NCI-H510A treated with DMSO at 0.1 percent for 48 hours (cell line): ENCODE data around the gene OR2V2.
"Not testable (repeated sequence)": the region's sequence is repeated elsewhere in the genome, so short reads cannot be mapped to it uniquely, and the experiment has no call there.

Experiments
- DNase-seq: peaks from one replicate; lab custom pipeline; 2025; lab: John Stamatoyannopoulos, UW

OR2V2 gene

DNA sequence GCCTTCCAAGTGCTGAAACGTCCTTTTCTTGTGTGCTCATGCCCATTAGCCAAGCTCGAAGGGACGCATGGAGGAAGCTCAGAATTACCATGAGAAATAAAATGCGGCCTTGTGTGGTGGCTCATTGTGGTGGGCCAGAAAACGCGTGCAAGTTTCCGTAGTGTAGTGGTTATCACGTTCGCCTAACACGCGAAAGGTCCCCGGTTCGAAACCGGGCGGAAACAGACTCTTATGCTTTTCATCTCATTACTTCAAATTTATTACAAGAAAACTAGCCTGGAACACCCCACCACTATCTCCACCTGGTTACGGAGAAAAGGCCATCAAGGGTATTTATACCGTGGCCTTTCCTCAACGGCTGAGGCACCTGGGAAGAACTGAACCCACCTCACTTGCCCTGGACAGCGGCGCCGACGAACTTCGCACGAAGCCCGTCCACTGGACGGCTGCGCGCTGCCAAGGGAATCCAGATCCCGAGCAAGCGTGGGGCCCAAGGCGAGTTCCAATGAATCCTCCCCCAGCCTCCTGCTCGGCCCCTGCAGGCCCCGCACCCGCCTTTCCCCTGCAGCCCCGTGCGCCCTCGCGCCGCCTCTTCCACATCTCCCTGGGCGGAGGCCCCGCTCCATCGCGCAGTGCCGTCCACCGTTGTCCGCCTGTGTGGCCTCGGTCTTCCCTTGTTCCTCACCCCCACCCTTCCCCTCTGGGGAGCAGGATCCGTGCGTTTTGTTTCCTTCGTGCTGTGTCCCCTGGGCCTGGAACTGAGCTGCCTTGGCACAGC lies 22.3 kb downstream of the OR2V2 start:
- peak; percentile 25 for DNase-seq

DNA sequence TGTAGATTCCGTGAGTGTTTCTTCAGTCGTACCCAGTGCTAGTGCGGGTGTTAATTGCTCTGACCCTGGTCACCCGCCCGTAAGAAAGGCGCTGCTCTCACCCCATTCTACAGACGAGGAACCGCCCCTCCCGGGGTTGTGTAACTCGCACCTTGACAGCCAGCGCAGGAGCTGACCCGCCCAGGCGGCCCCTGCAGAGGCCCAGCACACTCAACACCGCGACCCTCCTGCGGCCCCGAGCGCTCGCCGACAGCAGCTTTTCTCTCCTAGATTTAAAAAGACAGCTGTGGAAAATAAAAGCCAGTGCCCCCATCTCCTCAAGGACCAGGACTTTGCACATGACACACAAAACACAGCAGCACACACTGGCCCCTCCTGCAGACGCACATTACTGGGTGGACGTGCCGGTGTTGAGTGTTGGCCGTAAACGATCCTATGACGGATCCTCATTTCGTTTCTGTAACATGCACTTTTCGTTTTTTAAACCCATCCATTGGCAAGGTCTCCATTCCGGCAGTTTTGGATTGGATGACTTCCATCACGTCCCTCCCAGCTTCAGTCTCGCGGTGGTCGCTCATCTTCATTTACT lies 22.9 kb downstream of the OR2V2 start:
- DNase-seq, result no peak

DNA sequence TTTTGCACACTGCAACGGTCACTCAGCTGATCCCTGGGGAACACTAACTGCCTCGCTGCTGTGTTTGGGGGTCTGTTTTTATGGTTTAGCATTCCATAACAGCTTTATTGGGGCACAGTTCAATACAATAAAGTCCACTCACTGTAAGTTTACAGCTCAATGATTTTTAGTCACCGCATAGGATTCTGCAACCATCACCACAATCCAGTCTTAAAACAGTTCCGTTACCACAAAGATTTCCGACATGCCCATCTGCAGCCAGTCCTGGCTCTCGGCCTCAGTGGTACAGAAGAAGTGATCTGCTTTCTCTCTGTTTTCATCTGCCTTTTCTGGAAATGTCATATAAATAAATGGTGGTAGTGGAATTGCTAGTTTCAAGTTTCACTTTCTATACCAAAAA lies 23.6 kb downstream of the OR2V2 start:
- no peak for DNase-seq

DNA sequence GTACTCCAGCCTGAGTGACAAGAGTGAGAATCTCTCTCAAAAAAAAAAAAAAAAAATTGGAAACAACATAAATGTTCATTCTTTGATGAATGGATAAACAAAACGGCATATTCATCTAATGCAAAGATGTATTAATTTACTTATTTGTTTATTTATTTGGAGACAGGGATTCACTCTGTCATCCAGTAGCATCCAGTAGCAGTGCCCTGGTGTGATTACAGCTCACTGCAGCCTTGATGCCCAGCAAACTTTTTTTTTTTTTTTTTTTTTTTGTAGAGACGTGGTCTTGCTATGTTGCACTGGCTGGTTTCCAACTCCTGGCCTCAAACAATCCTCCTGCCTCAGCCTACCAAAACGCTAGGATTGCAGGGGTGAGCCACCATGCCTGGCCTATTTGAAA lies 24.4 kb downstream of the OR2V2 start:
- DNase-seq, result no peak

DNA sequence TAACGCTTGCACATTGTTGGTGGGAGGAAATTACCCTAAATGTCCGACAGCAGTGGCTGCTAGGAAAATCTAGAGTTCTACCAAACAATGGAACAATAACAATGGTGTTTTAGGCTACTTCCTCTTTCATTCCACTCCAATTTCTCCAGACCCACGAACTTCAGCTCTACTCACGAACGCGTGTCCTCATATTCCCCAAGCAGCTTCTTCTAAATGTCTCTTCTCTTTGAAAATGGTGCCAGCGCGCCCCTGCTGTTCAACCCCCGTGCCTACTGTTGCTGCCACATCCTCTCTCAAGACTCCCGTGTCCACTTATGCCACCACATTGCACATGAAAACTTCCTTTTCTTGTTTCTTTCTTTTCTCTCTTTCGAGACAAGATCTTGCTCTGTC lies 25.6 kb downstream of the OR2V2 start:
- no peak for DNase-seq

DNA sequence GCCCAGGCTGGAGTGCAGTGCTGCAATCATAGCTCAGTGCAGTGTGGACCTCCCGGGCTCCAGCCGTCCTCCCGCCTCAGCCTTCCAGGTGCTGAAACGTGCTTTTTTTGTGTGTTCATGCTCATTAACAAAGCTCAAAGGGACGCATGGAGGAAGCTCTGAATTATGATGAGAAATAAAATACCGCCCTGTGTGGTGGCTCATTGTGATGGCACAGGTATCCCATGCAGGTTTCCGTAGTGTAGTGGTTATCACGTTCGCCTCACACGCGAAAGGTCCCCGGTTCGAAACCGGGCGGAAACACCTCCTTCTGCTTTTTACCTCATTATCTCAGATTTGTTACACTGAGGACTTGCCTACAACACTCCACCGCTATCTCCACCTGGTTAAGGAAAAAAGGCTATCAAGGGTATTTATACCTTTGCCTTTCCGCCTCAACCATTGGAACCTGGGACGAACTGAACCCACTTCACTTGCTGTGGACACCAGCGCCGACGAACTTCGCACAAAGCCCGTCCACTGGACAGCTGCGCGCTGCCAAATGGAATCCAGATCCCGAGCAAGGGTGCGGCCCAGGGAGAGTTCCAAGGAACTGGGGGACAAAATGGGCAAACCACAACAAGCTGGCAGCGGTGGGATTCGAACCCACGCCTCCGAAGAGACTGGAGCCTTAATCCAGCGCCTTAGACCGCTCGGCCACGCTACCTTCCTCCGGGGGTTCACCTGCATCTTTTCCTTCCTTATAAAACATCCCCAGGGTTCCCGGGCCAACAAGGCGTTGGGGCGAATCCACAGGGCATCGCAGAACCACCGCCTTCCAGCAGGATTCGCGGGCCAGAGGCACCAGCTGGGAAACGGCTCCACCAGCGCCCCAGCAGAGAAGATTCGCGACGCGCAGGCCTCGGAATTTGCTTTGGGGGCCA lies 26.3 kb downstream of the OR2V2 start:
- DNase-seq, result no peak

DNA sequence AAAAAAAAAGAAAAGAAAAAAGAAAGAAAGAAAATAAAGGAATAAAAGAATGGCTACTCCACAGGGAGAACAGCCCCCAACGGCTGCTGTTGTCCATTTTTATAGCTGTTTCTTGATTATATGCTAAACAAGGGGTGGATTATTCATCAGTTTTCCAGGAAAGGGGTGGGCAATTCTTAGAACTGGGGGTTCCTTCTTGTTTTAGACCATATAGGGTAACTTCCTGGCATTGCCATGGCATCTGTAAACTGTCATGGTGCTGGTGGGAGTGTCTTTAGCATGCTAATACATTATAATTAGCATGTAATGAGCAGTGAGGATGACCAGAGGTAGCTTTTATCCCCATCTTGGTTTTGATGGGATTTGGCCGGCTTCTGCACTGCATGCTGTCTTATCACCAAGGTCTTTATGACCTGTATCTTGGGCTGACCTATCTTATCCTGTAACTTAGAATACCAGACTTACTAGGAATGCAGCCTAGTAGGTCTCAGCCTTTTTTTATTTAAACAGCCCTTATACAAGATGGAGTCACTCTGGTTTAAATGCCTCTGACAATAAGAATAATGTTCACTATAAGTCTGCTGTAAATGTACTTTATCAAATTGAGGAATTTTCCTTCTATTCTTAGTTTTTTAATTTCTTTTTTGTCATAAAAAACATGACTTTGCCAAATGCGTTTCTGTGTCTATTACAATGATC lies 29.0 kb downstream of the OR2V2 start:
- DNase-seq, result no peak

DNA sequence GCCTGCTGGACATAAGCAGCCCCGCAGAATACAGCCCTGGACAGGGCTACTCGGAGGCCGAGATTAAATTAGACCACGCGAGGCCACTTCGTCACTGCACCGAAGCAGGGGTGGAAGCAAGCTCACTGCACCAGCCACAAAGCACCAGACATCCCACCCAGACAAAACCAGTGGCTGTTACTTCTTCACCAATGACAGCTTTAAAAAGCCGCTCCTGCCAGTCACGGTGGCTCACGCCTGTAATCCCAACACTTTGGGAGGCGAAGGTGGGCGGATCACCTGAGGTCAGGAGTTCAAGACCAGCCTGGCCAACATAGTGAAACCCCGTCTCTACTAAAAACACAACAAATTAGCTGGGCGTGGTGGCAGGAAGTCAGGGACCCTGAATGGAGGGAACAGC lies 30.2 kb downstream of the OR2V2 start:
- not testable (repeated sequence) for DNase-seq

DNA sequence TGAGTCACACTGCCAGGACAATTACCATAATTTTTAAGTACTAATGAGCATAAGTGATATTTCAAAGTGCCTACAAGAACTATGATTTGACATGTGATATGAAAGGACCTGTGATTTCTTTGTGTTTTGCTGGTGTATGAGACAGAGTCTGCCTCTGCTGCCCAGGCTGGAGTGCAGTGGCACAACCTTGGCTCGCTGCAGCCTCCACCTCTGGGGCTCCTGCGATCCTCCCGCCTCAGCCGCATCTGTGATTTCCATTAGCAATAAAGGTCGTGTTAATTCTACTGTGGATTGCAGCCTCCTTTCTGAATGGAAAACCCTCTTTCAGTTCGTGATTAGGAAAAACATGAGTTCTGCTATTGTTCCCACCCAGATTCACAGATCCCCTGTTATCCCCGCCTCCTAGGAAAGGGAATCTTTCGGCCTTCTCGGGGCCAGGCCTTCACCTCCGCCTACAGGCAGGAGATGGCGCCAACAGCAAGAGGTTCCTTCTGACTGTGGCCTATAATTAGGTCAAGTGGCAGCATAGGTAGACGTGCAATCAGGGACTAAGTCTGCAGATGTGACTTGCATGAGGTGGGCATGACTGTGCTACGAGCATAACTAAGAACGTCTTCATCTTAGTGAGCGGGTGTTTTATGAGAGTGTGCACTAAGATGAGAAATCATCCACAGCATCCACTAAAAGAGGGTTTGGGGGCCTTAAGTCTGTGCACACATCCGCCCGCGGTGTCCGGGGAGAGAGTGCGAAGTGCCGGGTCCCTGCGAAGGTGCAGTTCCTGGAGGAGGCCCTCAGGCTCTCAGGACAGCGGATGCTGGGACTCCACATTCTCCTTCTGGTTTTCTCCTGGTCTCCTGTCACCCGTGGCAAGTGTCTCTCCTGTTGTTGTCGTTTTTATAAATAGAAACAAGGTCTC lies 34.5 kb downstream of the OR2V2 start:
- no peak for DNase-seq

DNA sequence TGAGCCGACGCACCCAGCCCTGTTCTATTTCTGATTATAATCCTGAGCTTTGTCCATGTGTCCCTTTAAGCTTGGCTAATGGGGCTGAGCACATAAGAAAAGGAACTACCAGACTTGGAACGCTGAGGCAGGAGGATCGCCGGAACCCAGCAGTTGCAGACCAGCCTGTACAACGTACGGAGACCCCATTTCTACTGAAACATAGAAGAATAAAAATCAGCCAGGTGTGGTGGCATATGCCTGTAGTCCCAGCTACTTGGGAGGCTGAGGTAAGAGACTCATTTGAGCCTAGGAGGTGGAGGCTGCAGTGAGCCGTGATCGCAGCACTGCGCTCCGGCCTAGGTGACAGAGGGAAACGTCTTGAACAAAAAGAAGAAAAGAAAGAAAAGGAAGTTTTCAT lies 35.3 kb downstream of the OR2V2 start:
- DNase-seq, result no peak

DNA sequence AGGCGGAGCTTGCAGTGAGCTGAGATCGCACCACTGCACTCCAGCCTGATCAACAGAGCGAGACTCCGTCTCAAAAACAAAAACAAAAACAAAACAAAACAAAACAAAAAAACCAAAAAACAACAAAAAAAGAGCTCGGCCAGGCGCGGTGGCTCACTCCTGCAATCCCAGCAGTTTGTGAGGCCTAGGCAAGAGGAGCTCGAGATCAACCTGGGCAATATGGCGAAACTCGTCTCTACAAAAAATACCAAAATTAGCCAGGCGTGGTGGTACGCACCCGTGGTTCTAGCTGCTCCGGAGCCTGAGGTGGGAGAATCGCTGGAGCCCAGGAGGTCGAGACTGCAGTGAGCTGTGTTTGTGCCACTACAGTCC lies 37.4 kb downstream of the OR2V2 start:
- no peak for DNase-seq

DNA sequence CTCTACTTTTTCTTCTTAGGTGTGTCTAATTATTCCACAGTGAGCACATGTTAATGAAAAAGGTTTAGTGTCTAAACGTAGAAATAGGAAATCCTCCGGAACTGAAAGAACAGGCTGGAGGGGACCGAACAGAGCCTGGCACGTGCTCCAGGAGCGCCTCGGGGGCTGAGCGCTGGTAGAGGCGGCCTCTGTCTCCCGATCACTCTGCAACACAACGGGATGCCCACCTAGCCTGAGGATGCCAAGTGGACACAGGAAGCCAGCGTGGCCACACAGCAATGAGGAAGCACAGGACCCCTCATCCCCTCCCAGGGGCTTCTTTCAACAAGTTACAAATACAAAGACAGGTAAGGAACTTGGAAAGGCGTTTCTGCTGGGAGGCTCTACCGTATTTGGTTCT lies 38.2 kb downstream of the OR2V2 start:
- DNase-seq, result no peak

DNA sequence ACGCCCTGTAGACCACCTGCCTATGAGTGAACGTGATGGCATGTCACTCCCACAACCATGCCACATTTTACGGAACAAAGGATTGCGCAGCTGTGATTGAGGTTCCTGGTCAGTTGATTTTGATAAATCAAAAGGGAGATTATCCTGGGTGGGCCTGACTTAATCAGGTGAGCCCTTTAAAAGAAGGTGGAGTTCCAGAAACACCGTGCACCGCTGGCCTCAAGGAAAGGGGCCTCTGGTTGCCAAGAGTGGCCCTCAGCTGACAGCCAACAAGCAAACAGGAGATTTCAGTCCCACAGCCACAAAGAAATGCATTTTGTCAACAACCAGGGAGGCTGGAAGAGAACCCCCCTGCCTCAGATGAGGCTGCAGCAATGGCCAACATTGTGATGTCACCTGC lies 38.6 kb downstream of the OR2V2 start:
- no peak for DNase-seq

DNA sequence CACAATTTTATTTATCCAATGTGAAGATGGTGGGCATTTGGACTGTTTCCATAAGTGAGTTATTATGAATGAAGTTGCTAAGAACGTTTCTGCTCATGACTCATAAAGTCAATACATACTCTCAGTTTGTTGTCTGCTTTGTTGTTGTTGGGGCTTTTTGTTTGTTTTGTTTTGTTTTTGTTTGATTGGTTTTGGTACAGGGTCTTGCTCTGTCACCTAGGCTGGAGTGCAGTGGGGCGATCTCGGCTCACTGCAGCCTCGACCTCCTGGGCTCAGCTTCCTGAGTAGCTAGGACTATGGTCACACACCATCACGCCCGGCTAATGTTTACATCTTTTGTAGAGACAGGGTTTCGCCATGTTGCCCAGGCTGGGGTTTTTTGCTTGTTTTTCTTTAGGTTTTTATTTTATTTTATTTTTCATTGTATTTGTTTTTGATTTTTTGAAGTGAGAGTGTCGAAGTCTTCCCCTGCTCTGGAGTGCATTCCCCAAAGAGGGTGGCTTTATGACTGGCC lies 39.7 kb downstream of the OR2V2 start:
- no peak for DNase-seq

DNA sequence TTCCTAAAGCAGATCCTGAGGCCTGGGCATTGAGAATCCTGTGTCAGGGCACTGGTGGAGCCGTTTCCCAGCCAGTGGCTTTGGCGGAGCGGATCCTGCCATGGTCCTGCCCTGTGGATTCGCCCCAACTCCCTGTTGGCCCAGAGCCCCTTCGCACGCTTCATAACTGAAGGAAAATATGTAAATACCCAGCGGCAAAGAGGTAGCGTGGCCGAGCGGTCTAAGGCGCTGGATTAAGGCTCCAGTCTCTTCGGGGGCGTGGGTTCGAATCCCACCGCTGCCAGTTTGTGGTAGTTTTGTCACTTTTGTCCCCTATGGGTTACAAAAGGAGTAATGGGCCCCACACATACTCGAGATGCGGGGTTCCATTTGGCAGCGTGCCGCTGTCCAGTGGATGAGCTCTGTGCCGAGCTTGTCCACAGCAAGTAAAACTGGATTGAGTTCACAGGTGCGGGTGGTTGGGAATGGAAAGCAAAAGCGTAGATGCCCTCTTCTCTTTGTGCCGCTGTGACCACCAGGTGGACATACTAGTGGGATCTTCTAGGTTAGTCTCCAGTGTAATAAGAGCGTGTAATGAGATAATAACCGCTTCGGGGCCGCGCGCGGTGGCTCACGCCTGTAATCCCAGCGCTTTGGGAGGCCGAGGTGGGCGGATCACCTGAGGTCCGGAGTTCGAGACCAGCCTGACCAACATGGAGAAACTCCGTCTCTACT lies 40.3 kb downstream of the OR2V2 start:
- DNase-seq, result no peak

DNA sequence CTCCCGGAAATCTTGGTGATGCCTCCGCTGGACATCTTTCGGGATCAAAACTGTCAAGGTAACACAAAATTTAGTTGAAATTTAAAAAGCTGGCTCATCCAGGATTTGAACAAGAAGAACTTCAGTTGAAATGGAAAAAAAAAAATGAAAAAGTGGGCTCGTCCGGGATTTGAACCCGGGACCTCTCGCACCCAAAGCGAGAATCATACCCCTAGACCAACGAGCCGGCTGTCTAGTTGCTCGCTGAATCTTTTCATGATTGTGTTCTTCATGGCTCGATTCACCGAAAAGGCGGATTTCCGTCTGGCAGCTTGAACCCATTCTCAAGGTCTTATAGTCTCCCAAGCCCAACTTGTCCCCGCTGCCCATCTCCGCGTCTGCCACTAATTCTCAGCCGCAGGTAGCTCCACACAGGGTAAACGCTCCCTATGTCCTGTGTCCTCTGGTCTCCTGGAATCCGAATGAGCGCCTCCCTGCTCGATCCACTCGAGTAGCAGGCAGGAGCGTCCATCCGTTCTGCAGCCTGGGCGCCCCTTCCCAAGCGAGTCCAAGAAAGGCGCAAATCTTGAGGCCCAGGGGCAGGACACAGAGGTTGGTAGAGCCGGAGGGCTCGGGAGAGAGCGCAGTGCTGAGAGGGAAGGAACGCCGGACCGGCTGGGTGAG lies 41.4 kb downstream of the OR2V2 start:
- no peak for DNase-seq

DNA sequence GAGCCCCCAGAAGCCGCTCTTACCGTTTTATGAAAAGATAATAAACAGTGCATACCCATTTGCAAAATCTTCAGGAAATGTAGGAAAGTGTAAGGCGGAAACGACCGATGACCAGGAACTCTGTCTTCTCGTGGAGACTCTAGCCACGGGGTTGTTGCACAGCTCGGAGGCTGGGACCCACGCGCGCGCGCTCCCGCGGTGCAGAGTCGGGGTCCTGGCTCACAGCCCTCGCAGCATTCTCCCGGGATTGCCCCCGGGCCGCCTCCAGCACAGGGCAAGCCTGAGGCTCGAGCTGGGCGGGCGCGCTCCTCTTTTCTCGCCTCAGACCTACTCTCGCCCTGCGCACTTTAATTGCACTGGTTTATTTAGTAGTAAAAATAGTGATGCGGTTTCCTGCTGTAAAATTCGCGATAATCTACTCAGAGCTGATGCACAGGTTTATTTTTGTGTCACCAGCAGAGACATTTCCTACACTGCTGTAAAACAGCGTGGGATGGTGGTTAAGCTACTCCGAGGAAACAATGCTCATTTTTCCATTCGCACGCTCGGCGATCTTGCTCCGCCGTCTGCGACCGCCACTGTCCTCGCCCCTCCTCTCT lies 42.1 kb downstream of the OR2V2 start:
- no peak for DNase-seq

DNA sequence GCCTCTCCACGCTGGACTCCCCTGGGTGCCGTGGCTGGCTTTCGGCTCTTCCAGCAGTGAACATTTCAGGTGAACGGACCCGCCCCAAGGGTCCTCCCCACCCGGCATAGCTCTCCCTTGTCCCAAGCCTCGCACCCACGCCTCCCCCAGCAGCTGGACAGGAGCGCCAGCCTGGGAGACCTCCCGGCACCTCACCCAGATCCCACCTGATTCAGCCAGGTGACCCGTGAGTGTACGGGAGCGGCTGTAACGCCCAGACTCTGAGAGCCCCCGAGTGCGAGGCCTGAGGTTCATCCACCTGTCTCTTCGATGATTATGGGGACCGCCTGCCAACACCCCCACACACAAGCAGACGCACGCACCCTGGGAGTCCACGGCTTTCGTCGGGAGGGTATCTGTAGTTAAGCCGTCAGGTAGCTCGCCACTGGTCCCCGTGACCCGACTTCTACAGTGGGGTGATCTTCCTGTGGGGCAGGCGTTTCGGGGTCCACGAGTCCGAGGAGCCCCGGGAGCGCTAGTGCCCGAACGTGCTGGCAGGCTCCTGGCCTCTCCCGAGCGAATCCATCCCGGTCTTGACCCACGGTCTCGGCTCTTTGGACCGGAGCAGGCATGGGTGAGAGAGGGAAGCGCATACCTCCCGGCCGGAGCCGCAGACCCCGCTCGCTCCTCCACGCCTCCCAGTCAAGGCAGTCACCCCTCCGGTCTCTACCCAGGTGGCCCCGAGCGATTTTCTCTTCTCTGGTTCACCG lies 42.8 kb downstream of the OR2V2 start:
- DNase-seq, result no peak
